IMR-90 (cell line): ENCODE measurements around the gene EPB41L1. TPM values are rescaled to one million over a fixed set of nuclear protein-coding genes. Genes with fewer than 3 reads are reported as not detected.

Experiments used
- ATAC-seq: fragments of 200-7000 bp; cut with Tn5 transposase; 2 replicates; pipeline ENCODE4 v1.9.1; 2020; ENCODE audit warnings: low read depth, mild to moderate bottlenecking, moderate library complexity
- BruUV-seq: library from RNA; stranded (reverse); fragments of 400-500 nt; replicated peaks from 2 replicates; lab custom pipeline; 2021; lab: Mats Ljungman, UMichigan
- CTCF ChIA-PET: fragments of 300-600 bp; formaldehyde crosslinking; extraction: SDS; loops from one replicate; lab custom pipeline; 2021; ENCODE audit warnings: antibody characterized with exemption; lab: Yijun Ruan, JAX
- POLR2A ChIA-PET: fragments of 300-600 bp; sonication (Branson Sonifier 250); formaldehyde crosslinking; loops from one replicate; lab custom pipeline; 2022; ENCODE audit warnings: antibody characterized with exemption; ENCODE audit not compliant: unreplicated experiment; lab: Charles Lee
- DNase-seq: peaks from one replicate; pipeline ENCODE4 v3.0.0; 2013
- H2AFZ ChIP-seq: replicated peaks from 2 replicates; pipeline ENCODE3; 2013; ENCODE audit warnings: low read length, mild to moderate bottlenecking; ENCODE audit not compliant: poor library complexity
- H2AK5ac ChIP-seq: 2 replicates; pipeline ENCODE4 v1.6.1; 2013; ENCODE audit warnings: low read depth, low read length, inconsistent platforms
- H2AK9ac ChIP-seq: replicated peaks from 2 replicates; pipeline ENCODE3; 2013; ENCODE audit warnings: mild to moderate bottlenecking, low read depth, low read length, moderate library complexity; ENCODE audit not compliant: poor library complexity
- H2BK120ac ChIP-seq: 2 replicates; pipeline ENCODE4 v1.6.1; 2013; ENCODE audit warnings: low read depth, low read length, inconsistent platforms
- H2BK15ac ChIP-seq: 3 replicates; pipeline ENCODE4 v1.6.1; 2013; ENCODE audit warnings: low read depth, low read length, inconsistent platforms
- H2BK20ac ChIP-seq: 2 replicates; pipeline ENCODE4 v1.6.1; 2013; ENCODE audit warnings: low read depth, mild to moderate bottlenecking, inconsistent platforms, low read length, moderate library complexity
- H2BK5ac ChIP-seq: 2 replicates; pipeline ENCODE4 v1.6.1; 2013; ENCODE audit warnings: mild to moderate bottlenecking, low read depth, low read length, inconsistent platforms; ENCODE audit not compliant: poor library complexity, severe bottlenecking
- H3K14ac ChIP-seq: replicated peaks from 2 replicates; pipeline ENCODE4 v1.6.1; 2013; ENCODE audit warnings: low read depth, low read length, inconsistent platforms
- H3K18ac ChIP-seq: 2 replicates; pipeline ENCODE4 v1.6.1; 2013; ENCODE audit warnings: low read depth, low read length, control low read depth
- H3K23ac ChIP-seq: 2 replicates; pipeline ENCODE4 v1.6.1; 2013; ENCODE audit warnings: low read depth, low read length, inconsistent platforms
- H3K27ac ChIP-seq: 2 replicates; pipeline ENCODE4 v1.5.1; 2013; ENCODE audit warnings: mild to moderate bottlenecking, control low read depth, low read length; ENCODE audit not compliant: insufficient read depth
- H3K27me3 ChIP-seq: 2 replicates; pipeline ENCODE4 v1.6.1; 2013; ENCODE audit warnings: low read length; ENCODE audit not compliant: control insufficient read depth, insufficient read depth
- H3K36me3 ChIP-seq: 2 replicates; pipeline ENCODE4 v1.6.1; 2013; ENCODE audit warnings: low read length, mixed read lengths; ENCODE audit not compliant: control insufficient read depth, insufficient read depth
- H3K4ac ChIP-seq: 2 replicates; pipeline ENCODE4 v1.6.1; 2013; ENCODE audit warnings: low read depth, low read length, inconsistent platforms
- H3K4me1 ChIP-seq: 2 replicates; pipeline ENCODE4 v1.6.1; 2013; ENCODE audit warnings: low read length, mixed read lengths; ENCODE audit not compliant: control insufficient read depth, insufficient read depth
- H3K4me2 ChIP-seq: 2 replicates; pipeline ENCODE4 v1.6.1; 2013; ENCODE audit warnings: low read depth, mild to moderate bottlenecking, control low read depth, low read length, moderate library complexity
- H3K4me3 ChIP-seq: 2 replicates; pipeline ENCODE4 v1.5.1; 2013; ENCODE audit warnings: low read depth, mild to moderate bottlenecking, control low read depth, low read length, moderate library complexity; ENCODE audit not compliant: insufficient read depth
- H3K56ac ChIP-seq: 2 replicates; pipeline ENCODE4 v1.6.1; 2013; ENCODE audit warnings: low read length, inconsistent platforms; ENCODE audit not compliant: insufficient read depth; ENCODE audit errors: extremely low read depth
- H3K79me1 ChIP-seq, 2 experiments: 2 replicates each; pipeline ENCODE4 v1.6.1; 2013; ENCODE audit warnings: low read length in 2 of 2, inconsistent platforms in 1 of 2, low read depth in 1 of 2
- H3K9ac ChIP-seq: 2 replicates; pipeline ENCODE4 v1.6.1; 2013; ENCODE audit warnings: low read depth, low read length, control low read depth
- H3K9me1 ChIP-seq: 2 replicates; pipeline ENCODE4 v1.6.1; 2013; ENCODE audit warnings: low read length, inconsistent platforms; ENCODE audit not compliant: insufficient read depth
- H3K9me3 ChIP-seq: 2 replicates; pipeline ENCODE4 v1.6.1; 2013; ENCODE audit warnings: low read length; ENCODE audit not compliant: control insufficient read depth, insufficient read depth
- H4K20me1 ChIP-seq: 2 replicates; pipeline ENCODE4 v1.6.1; 2013; ENCODE audit warnings: low read length, inconsistent platforms; ENCODE audit not compliant: insufficient read depth
- H4K5ac ChIP-seq: 2 replicates; pipeline ENCODE4 v1.6.1; 2013; ENCODE audit warnings: mild to moderate bottlenecking, low read depth, low read length, control low read depth
- H4K8ac ChIP-seq, 2 experiments: 2 replicates each; pipeline ENCODE4 v1.6.1; 2013; ENCODE audit warnings: low read depth in 2 of 2, low read length in 2 of 2, control low read depth in 1 of 2, inconsistent platforms in 1 of 2
- H4K91ac ChIP-seq: 2 replicates; pipeline ENCODE4 v1.6.1; 2013; ENCODE audit warnings: low read depth, low read length, inconsistent platforms; ENCODE audit not compliant: insufficient read depth
- MAFK ChIP-seq: IDR thresholded peaks from 2 replicates; pipeline ENCODE4 v1.6.1; 2012; ENCODE audit warnings: low read depth, low read length, improper control_type of control experiment
- WGBS, 2 experiments: methylation state at CpG; one replicate each; pipeline versions ENCODE4 v1.1.5 to v1.1.7; 2013; ENCODE audit warnings: missing lambda C conversion rate in 2 of 2; ENCODE audit not compliant: insufficient read length in 1 of 2; ENCODE audit errors: extremely low coverage in 2 of 2; 5-methylcytosine and 5-hydroxymethylcytosine counted together
- dilution Hi-C: fragments of 300-500 bp; cut with HindIII; formaldehyde crosslinking; loops from one replicate; pipeline ENCODE4 v1.14.3; 2018; ENCODE audit warnings: low sequenced_read_pairs; ENCODE audit not compliant: unreplicated experiment
- in situ Hi-C: fragments of 300-500 bp; cut with MboI; formaldehyde crosslinking; loops from 3 replicates; pipeline ENCODE4 v1.14.3; 2019; ENCODE audit warnings: low sequenced_read_pairs, inconsistent platforms, mixed read lengths
- intact Hi-C: fragments of 100-400 bp; cut with micrococcal nuclease; formaldehyde crosslinking; loops from 2 replicates; pipeline ENCODE4 v1.10.0; 2022
- polyA plus RNA-seq, 3 experiments: library from polyadenylated mRNA; depleted of rRNA; stranded (reverse); fragments of >200 nt; gene quantifications; 2 replicates each; pipeline ENCODE4 v1.2.3, GENCODE V29; 2012; ENCODE audit warnings: low replicate concordance in 1 of 3
- total RNA-seq: library from RNA; depleted of rRNA; stranded (reverse); fragments of >200 nt; gene quantifications from 2 replicates; pipeline ENCODE4 v1.2.3, GENCODE V29; 2012

The EPB41L1 gene
- total and polyA plus RNA-seq, 2 of the 4 experiments (the other 2 are of a cell fraction), result 12.5 to 33.7 TPM

- H3K27ac ChIP-seq, result no peak overlapping the region
- H3K36me3 ChIP-seq, result peaks cover 9% of the 10 kb centered on the region
- no peak overlapping the region for H3K18ac ChIP-seq
- H4K20me1 ChIP-seq, result no peaks in the 10 kb centered on the region
- H3K4me2 ChIP-seq, result no peak overlapping the region
- in situ Hi-C loops, result no loop called here
- H3K4me3 ChIP-seq, result no peak overlapping the region
- H3K14ac ChIP-seq, result no peak overlapping the region
- no peaks in the 10 kb centered on the region for H3K27me3 ChIP-seq
- no peaks in the 10 kb centered on the region for H3K79me1 ChIP-seq
- no peaks in the 10 kb centered on the region for H3K9me1 ChIP-seq
- no peaks in the 10 kb centered on the region for H3K4me1 ChIP-seq
- no peak overlapping the region for H3K4ac ChIP-seq
- H3K23ac ChIP-seq, result no peak overlapping the region
- no peak overlapping the region for H4K91ac ChIP-seq
- no peak overlapping the region for H2AK9ac ChIP-seq
- no peak overlapping the region for H2BK15ac ChIP-seq
- TF ChIP-seq MAFK, result no peak
- no peaks in the 10 kb centered on the region for H3K9me3 ChIP-seq
- WGBS, 2 experiments, result 90% methylated on average over 2 of the region's 7 CpGs; no CpG with 5 or more reads in 1 of the 2 experiments
- no peak overlapping the region for H2AK5ac ChIP-seq
- no peak overlapping the region for H3K56ac ChIP-seq
- H3K9ac ChIP-seq, result no peak overlapping the region
- ChIA-PET CTCF (no interaction called here), POLR2A (no interaction called here)
- DNase-seq (no peak), ATAC-seq (no peak)
- intact Hi-C loops, result no loop called here
- H2BK5ac ChIP-seq, result no peak overlapping the region
- H4K8ac ChIP-seq, result no peak overlapping the region
- no peak overlapping the region for H2BK20ac ChIP-seq
- no peak overlapping the region for H2AFZ ChIP-seq
- H4K5ac ChIP-seq, result no peak overlapping the region
- no TSS peak for BruUV-seq
- no peak overlapping the region for H2BK120ac ChIP-seq
- dilution Hi-C loops, result no loop called here
These were observed 71.1 kb downstream of the EPB41L1 start for GRCh38 chr20:36225666-36226065.
